Stomach smooth muscle (tissue), 2 donors: Measurements from ENCODE around the gene GTF2H2C.
"Not testable (repeated sequence)": the region's sequence is repeated elsewhere in the genome, so short reads cannot be mapped to it uniquely, and the experiment has no call there.

Source experiments
- H3K27ac ChIP-seq: one replicate; pipeline ENCODE4 v1.7.0; 2013; ENCODE audit warnings: mild to moderate bottlenecking, low read length, inconsistent platforms
- H3K27me3 ChIP-seq, 2 donors: one replicate each; pipeline ENCODE4 v1.7.0; 2013; ENCODE audit warnings: low read length in 2 of 2; ENCODE audit not compliant: insufficient read depth in 2 of 2, control insufficient read depth in 1 of 2
- H3K36me3 ChIP-seq, 2 donors: one replicate each; pipeline ENCODE4 v1.7.0; 2013; ENCODE audit warnings: low read length in 2 of 2; ENCODE audit not compliant: control insufficient read depth in 2 of 2, insufficient read depth in 2 of 2
- H3K4me1 ChIP-seq: one replicate; pipeline ENCODE4 v1.7.0; 2013; ENCODE audit warnings: low read length; ENCODE audit not compliant: control insufficient read depth, insufficient read depth
- H3K4me3 ChIP-seq, 2 donors: one replicate each; pipeline ENCODE4 v1.7.0; 2013; ENCODE audit warnings: low read length in 2 of 2
- H3K9ac ChIP-seq, 2 donors: one replicate each; pipeline ENCODE4 v1.7.0; 2013; ENCODE audit warnings: low read length in 2 of 2, mild to moderate bottlenecking in 1 of 2
- H3K9me3 ChIP-seq, 2 donors: one replicate each; pipeline ENCODE4 v1.7.0; 2013; ENCODE audit warnings: low read length in 2 of 2; ENCODE audit not compliant: control insufficient read depth in 2 of 2
- donor health status: healthy.
- donor health status: Pancreatic carcinoma.

The GTF2H2C gene

GRCh38 chr5:69559908-69560330 is at the start of gene GTF2H2C:
Gene GTF2H2C (plus strand): TSS chr5:69560191. CDS start chr5:69565133, 4,942 bp downstream.
- H3K27ac ChIP-seq, H3K4me1 ChIP-seq, H3K9ac ChIP-seq, H3K9me3 ChIP-seq, H3K36me3 ChIP-seq, H3K27me3 ChIP-seq: not testable (repeated sequence)
- peak within 1 kb of the TSS; percentile 57 to 67 for H3K4me3 ChIP-seq

GRCh38 chr5:69510694-69511093 is 49.3 kb upstream of the GTF2H2C start:
- no peak overlapping the region for H3K4me3 ChIP-seq
- no peaks in the 10 kb centered on the region for H3K36me3 ChIP-seq
- peaks cover 0 to 3% of the 10 kb centered on the region in 2 donors for H3K27me3 ChIP-seq
- H3K27ac ChIP-seq: no peak overlapping the region
- no peak overlapping the region for H3K9ac ChIP-seq
- no peaks in the 10 kb centered on the region for H3K4me1 ChIP-seq
- H3K9me3 ChIP-seq: no peaks in the 10 kb centered on the region

DNA sequence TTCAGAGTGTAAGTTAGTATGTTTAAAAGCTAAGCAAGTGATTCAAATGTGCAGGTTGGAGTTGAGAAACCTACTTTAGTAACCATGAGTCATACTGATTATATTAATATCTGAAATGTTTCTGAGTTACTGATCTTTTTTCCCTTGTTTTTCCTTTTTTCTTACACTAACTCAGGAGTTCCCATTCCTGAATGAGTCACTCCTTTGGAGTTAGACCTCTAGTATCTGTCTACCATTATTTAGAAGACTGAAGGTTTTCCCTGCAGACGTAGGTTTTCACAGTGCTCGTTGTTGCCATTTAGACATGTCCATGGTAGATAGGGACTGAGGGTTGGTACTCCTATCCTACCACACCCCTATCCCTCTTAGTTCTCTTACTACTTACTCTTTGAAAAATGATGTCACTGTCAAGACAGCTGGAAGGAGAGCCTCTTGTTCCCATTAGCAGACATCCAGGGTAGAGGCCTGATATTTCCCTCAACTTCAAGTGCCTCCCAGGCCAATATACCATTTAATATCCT is 47.2 kb upstream of the GTF2H2C start:
- Histone ChIP-seq H3K27me3 (peaks cover 0 to 3% of the 10 kb centered on the region in 2 donors), H3K9ac (no peak overlapping the region), H3K36me3 (no peaks in the 10 kb centered on the region), H3K4me3 (no peak overlapping the region), H3K4me1 (no peaks in the 10 kb centered on the region), H3K27ac (no peak overlapping the region), H3K9me3 (no peaks in the 10 kb centered on the region)

- not testable (repeated sequence) for H3K4me1 ChIP-seq, H3K27ac ChIP-seq
These were observed 44.4 kb upstream of the GTF2H2C start for GRCh38 chr5:69515570-69515969.

GRCh38 chr5:69516769-69517168 is 43.2 kb upstream of the GTF2H2C start:
- no peaks in the 10 kb centered on the region for H3K9me3 ChIP-seq
- H3K9ac ChIP-seq: no peak overlapping the region
- no peak overlapping the region for H3K27ac ChIP-seq
- H3K27me3 ChIP-seq: no peaks in the 10 kb centered on the region
- no peak overlapping the region for H3K4me3 ChIP-seq
- H3K4me1 ChIP-seq: no peaks in the 10 kb centered on the region
- no peaks in the 10 kb centered on the region for H3K36me3 ChIP-seq

More at GRCh38 chr5:69515570-69515969, 44.4 kb upstream of the GTF2H2C start:
- not testable (repeated sequence) for H3K9me3 ChIP-seq, H3K36me3 ChIP-seq, H3K4me3 ChIP-seq, H3K27me3 ChIP-seq, H3K9ac ChIP-seq

GRCh38 chr5:69517763-69518212 is 42.2 kb upstream of the GTF2H2C start:
- Histone ChIP-seq H3K4me3 (no peak overlapping the region), H3K9me3 (no peaks in the 10 kb centered on the region), H3K27ac (no peak overlapping the region), H3K9ac (no peak overlapping the region), H3K4me1 (no peaks in the 10 kb centered on the region), H3K36me3 (no peaks in the 10 kb centered on the region), H3K27me3 (no peaks in the 10 kb centered on the region)

DNA sequence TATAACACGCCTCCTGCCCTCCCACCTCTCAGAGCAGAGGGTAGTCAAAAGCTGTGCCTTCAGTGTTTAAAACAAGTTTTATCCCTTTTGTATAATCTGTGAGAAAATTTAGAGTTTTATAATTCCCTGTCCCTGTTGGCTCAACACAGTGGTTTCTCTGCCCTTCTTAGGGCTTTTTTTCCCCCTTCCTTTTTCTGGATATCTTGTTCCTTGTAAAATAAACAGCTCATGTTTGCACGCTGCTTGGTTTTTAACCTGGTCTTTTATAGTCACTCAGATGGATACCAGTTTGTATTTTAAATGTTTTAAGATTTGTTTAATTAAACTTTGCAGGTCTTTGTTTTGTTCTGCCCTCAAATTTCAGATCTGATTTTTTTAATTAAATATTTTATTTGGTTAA is 40.7 kb upstream of the GTF2H2C start:
- H3K36me3 ChIP-seq: no peaks in the 10 kb centered on the region

GRCh38 chr5:69522035-69522434 is 38.0 kb upstream of the GTF2H2C start:
- no peak overlapping the region for H3K27ac ChIP-seq
- no peaks in the 10 kb centered on the region for H3K27me3 ChIP-seq
- H3K9ac ChIP-seq: no peak overlapping the region
- no peaks in the 10 kb centered on the region for H3K4me1 ChIP-seq
- H3K4me3 ChIP-seq: no peak overlapping the region
- no peaks in the 10 kb centered on the region for H3K36me3 ChIP-seq
- no peaks in the 10 kb centered on the region for H3K9me3 ChIP-seq

More for the DNA sequence above, 40.7 kb upstream of the GTF2H2C start:
- H3K9me3 ChIP-seq: no peaks in the 10 kb centered on the region
- H3K27me3 ChIP-seq: no peaks in the 10 kb centered on the region
- H3K4me3 ChIP-seq: no peak overlapping the region
- no peak overlapping the region for H3K9ac ChIP-seq
- H3K4me1 ChIP-seq: no peaks in the 10 kb centered on the region
- H3K27ac ChIP-seq: no peak overlapping the region

- Histone ChIP-seq H3K27me3 (no peaks in the 10 kb centered on the region), H3K4me1 (no peaks in the 10 kb centered on the region), H3K27ac (no peak overlapping the region), H3K9ac (no peak overlapping the region), H3K4me3 (no peak overlapping the region), H3K36me3 (no peaks in the 10 kb centered on the region), H3K9me3 (no peaks in the 10 kb centered on the region)
These were observed 34.5 kb upstream of the GTF2H2C start for GRCh38 chr5:69525490-69525889.

- H3K36me3 ChIP-seq: no peaks in the 10 kb centered on the region
- H3K27ac ChIP-seq: no peak overlapping the region
- no peaks in the 10 kb centered on the region for H3K9me3 ChIP-seq
- H3K4me1 ChIP-seq: no peaks in the 10 kb centered on the region
- no peak overlapping the region for H3K4me3 ChIP-seq
- H3K9ac ChIP-seq: no peak overlapping the region
- no peaks in the 10 kb centered on the region for H3K27me3 ChIP-seq
These were observed 33.3 kb upstream of the GTF2H2C start for GRCh38 chr5:69526660-69527059.

- no peaks in the 10 kb centered on the region for H3K4me1 ChIP-seq
- no peak overlapping the region for H3K4me3 ChIP-seq
- no peaks in the 10 kb centered on the region for H3K27me3 ChIP-seq
- H3K9me3 ChIP-seq: no peaks in the 10 kb centered on the region
- no peaks in the 10 kb centered on the region for H3K36me3 ChIP-seq
- no peak overlapping the region for H3K27ac ChIP-seq
- no peak overlapping the region for H3K9ac ChIP-seq
These were observed 32.7 kb upstream of the GTF2H2C start for GRCh38 chr5:69527128-69527770.
